Dermis blood vessel endothelial cell (primary cell): ENCODE measurements around the gene MTFR2. TPM values are rescaled to one million over a fixed set of nuclear protein-coding genes. Genes with fewer than 3 reads are reported as not detected.

ENCODE experiments used
- DNase-seq: peaks from one replicate; pipeline ENCODE4 v3.0.0; 2010
- total RNA-seq: library from RNA; depleted of rRNA; stranded (reverse); fragments of >200 nt; gene quantifications from 2 replicates; pipeline ENCODE4 v1.2.3, GENCODE V29; 2014

MTFR2 gene
- total RNA-seq, 1 donor from 2014 or later = 1.2 TPM

- DNase-seq = no peak
Observed at GRCh38 chr6:136181861-136182260, 68.2 kb downstream of the MTFR2 start.

DNA sequence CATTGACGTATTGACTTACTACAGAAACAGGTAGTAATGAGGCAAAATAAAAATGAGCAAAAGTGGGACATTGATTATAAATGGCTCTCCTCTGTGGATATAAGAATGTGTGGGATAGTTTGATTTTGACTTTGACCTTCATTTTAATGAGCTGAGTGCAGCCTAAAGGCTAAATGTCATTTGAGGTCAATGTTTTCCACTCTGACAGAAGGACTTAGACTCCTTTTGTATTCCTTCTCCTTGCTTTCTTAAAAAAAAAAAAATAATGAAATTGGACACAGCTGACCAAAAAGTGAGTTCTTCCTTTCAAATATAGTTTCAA, 68.6 kb downstream of the MTFR2 start:
- no peak for DNase-seq

Other genes with a start within 250 kb of the MTFR2 start
- 108 and 189 TPM in 2 replicates for gene BCLAF1, start 39.5 kb upstream of the MTFR2 start, total RNA-seq